ENCODE data around the gene NDST1. TPM values are rescaled to one million over a fixed set of nuclear protein-coding genes. Genes with fewer than 3 reads are reported as not detected.

Gene NDST1
- total and polyA plus RNA-seq, 10 of the 15 experiments (the other 5 are each of a cell fraction or from before 2014, with no cell fraction given) = 0.20 to 53.5 (median 12.9) TPM

- Histone ChIP-seq H3K4me2 (ENCODE audit: control insufficient read depth, insufficient read depth) (no peak overlapping the region), H3K36me3 (ENCODE audit: control insufficient read depth in 2 of 2, insufficient read depth in 2 of 2, low read length in 1 of 2) (no peaks in the 10 kb centered on the region), H4K20me1 (ENCODE audit: control insufficient read depth, insufficient read depth) (no peaks in the 10 kb centered on the region), H3K79me2 (ENCODE audit: control insufficient read depth, insufficient read depth, low read length) (no peaks in the 10 kb centered on the region), H3K4me1 (ENCODE audit: control insufficient read depth, insufficient read depth, low read length) (peaks cover 4% of the 10 kb centered on the region; the same call in 1 of the 2 replicates), H3K27me3 (replicated peaks in 1 of 2; ENCODE audit: control insufficient read depth in 2 of 2, insufficient read depth in 2 of 2, low read length in 1 of 2) (no peaks in the 10 kb centered on the region; a peak in 1 of 4 replicates), H2AFZ (ENCODE audit: control insufficient read depth, low read depth, low read length) (no peak overlapping the region), H3K9me3 (replicated peaks; ENCODE audit: control insufficient read depth, insufficient read depth, low read length) (no peaks in the 10 kb centered on the region), H3K4me3 (no peak overlapping the region), H3K9ac (ENCODE audit: control insufficient read depth, insufficient read depth, low read length) (no peak overlapping the region), H3K27ac (ENCODE audit: control insufficient read depth, insufficient read depth) (no peak overlapping the region)
- BruUV-seq (replicated peaks) = no TSS peak
- DNase-seq (ENCODE audit: low read depth, low spot score) (no peak), FAIRE-seq (no peak), ATAC-seq (no peak)
- in situ Hi-C loops (cut with MboI) = no loop called here
- no peak for TF ChIP-seq IRF4 (IDR thresholded peaks at IDR 0.05; ENCODE audit: low read depth, low read length)
- TF ChIP-seq MAX (IDR thresholded peaks at IDR 0.05; ENCODE audit: low read depth, low read length) = no peak
- ChIA-PET RAD21 (ENCODE audit: unreplicated experiment) (interaction anchor here (0.7 to 1.7 kb wide), 5 partner anchors 42 to 199 kb away, joined by 3 to 7 read pairs (median 3); no protein-coding TSS in a partner anchor), POLR2A (interaction anchor here (1.0 kb wide), 1 partner anchor 41 kb away, joined by 3 read pairs; no protein-coding TSS in a partner anchor), SMC1A (ENCODE audit: uncharacterized antibody, unreplicated experiment) (interaction anchor here (1.3 to 2.4 kb wide), 5 partner anchors 17 to 73 kb away, joined by 3 to 8 read pairs (median 4); no protein-coding TSS in a partner anchor), CTCF (interaction anchor here (1.1 to 1.8 kb wide), 3 partner anchors 23 to 71 kb away, joined by 3 to 9 read pairs (median 4); no protein-coding TSS in a partner anchor)
- 23% methylated on average over 12 of the region's 12 CpGs for WGBS (ENCODE audit: insufficient coverage, insufficient replicate concordance, low lambda C conversion rate, missing lambda C conversion rate)
- intact Hi-C loops (cut with micrococcal nuclease; ENCODE audit: unreplicated experiment) = no loop called here
Observed at GRCh38 chr5:150584556-150585335, 76.8 kb downstream of the NDST1 start.

- Histone ChIP-seq H3K9ac (ENCODE audit: control insufficient read depth, insufficient read depth, low read length) (no peak overlapping the region), H3K36me3 (ENCODE audit: control insufficient read depth in 2 of 2, insufficient read depth in 2 of 2, low read length in 1 of 2) (no peaks in the 10 kb centered on the region), H3K79me2 (ENCODE audit: control insufficient read depth, insufficient read depth, low read length) (no peaks in the 10 kb centered on the region), H3K27ac (ENCODE audit: control insufficient read depth, insufficient read depth) (no peak overlapping the region), H4K20me1 (ENCODE audit: control insufficient read depth, insufficient read depth) (no peaks in the 10 kb centered on the region), H2AFZ (ENCODE audit: control insufficient read depth, low read depth, low read length) (no peak overlapping the region), H3K9me3 (replicated peaks; ENCODE audit: control insufficient read depth, insufficient read depth, low read length) (no peaks in the 10 kb centered on the region), H3K27me3 (replicated peaks in 1 of 2; ENCODE audit: control insufficient read depth in 2 of 2, insufficient read depth in 2 of 2, low read length in 1 of 2) (no peaks in the 10 kb centered on the region; a peak in 1 of 4 replicates), H3K4me1 (ENCODE audit: control insufficient read depth, insufficient read depth, low read length) (peaks cover 15% of the 10 kb centered on the region), H3K4me2 (ENCODE audit: control insufficient read depth, insufficient read depth) (no peak overlapping the region), H3K4me3 (no peak overlapping the region)
- SMC1A ChIA-PET (ENCODE audit: uncharacterized antibody, unreplicated experiment) = interaction anchor here (0.5 to 2.4 kb wide), 7 partner anchors 8 to 71 kb away, joined by 3 to 8 read pairs (median 4); no protein-coding TSS in a partner anchor
- BruUV-seq (replicated peaks) = no TSS peak
- RAD21 ChIA-PET (ENCODE audit: unreplicated experiment) = interaction anchor here (0.8 to 1.7 kb wide), 4 partner anchors 40 to 72 kb away, joined by 3 to 7 read pairs (median 3); no protein-coding TSS in a partner anchor
- intact Hi-C loops (cut with micrococcal nuclease; ENCODE audit: unreplicated experiment) = no loop called here
- in situ Hi-C loops (cut with MboI) = no loop called here
- WGBS (ENCODE audit: insufficient coverage, insufficient replicate concordance, low lambda C conversion rate, missing lambda C conversion rate) = 18% methylated on average over 9 of the region's 9 CpGs
- no peak for DNase-seq (ENCODE audit: low read depth, low spot score)
- CTCF ChIA-PET = interaction anchor here (0.9 to 1.8 kb wide), 2 partner anchors 24 to 261 kb away, joined by 4 to 9 read pairs; partner anchors contain the start of gene IRGM
- POLR2A ChIA-PET = no interaction called here
- no peak for ATAC-seq
- no peak for FAIRE-seq
- TF ChIP-seq ZNF622 (IDR thresholded peaks at IDR 0.05) = no peak
- TF ChIP-seq SMC3 (IDR thresholded peaks at IDR 0.05; ENCODE audit: borderline replicate concordance, low read length) = no peak
- TF ChIP-seq MYB (IDR thresholded peaks at IDR 0.05; ENCODE audit: borderline replicate concordance, low read depth, low read length) = no peak
- TF ChIP-seq NBN (IDR thresholded peaks at IDR 0.05) = no peak
- no peak for TF ChIP-seq ZNF592 (IDR thresholded peaks at IDR 0.05)
- TF ChIP-seq IRF5 (IDR thresholded peaks at IDR 0.05; ENCODE audit: borderline replicate concordance) = no peak
- TF ChIP-seq BACH1 (IDR thresholded peaks at IDR 0.05; ENCODE audit: borderline replicate concordance) = no peak
- TF ChIP-seq HDAC2 (IDR thresholded peaks at IDR 0.05) = no peak
Observed at GRCh38 chr5:150585781-150586341, 77.9 kb downstream of the NDST1 start.

Data from GM12878 (cell line).